Liver (tissue), 9 donors: ENCODE results near the gene CLK3. TPM values are rescaled to one million over a fixed set of nuclear protein-coding genes. Genes with fewer than 3 reads are reported as not detected.
"Not testable (repeated sequence)": the region's sequence is repeated elsewhere in the genome, so short reads cannot be mapped to it uniquely, and the experiment has no call there.

ENCODE experiments used
- DNase-seq: peaks from one replicate; pipeline ENCODE4 v3.0.0-alpha.2; 2017; ENCODE audit warnings: low spot score
- H3K27ac ChIP-seq, 2 donors: one replicate each; pipeline ENCODE4 v1.7.0; 2013; ENCODE audit warnings: inconsistent platforms in 2 of 2, low read length in 2 of 2, control low read depth in 1 of 2, low read depth in 1 of 2, mild to moderate bottlenecking in 1 of 2
- H3K27me3 ChIP-seq, 4 donors: one replicate each; pipeline versions ENCODE4 v1.6.1 to v1.7.0; 2013; ENCODE audit warnings: low read length in 3 of 4, inconsistent platforms in 1 of 4, mild to moderate bottlenecking in 1 of 4, moderate library complexity in 1 of 4; ENCODE audit not compliant: control insufficient read depth in 4 of 4, insufficient read depth in 4 of 4
- H3K36me3 ChIP-seq, 4 donors: one replicate each; pipeline versions ENCODE4 v1.6.1 to v1.7.0; 2013; ENCODE audit warnings: low read length in 3 of 4, mild to moderate bottlenecking in 3 of 4, low read depth in 1 of 4, moderate library complexity in 1 of 4; ENCODE audit not compliant: control insufficient read depth in 4 of 4, insufficient read depth in 3 of 4
- H3K4me1 ChIP-seq, 4 donors: one replicate each; pipeline versions ENCODE4 v1.6.1 to v1.7.0; 2013; ENCODE audit warnings: low read length in 3 of 4, mild to moderate bottlenecking in 3 of 4, moderate library complexity in 1 of 4; ENCODE audit not compliant: control insufficient read depth in 4 of 4, insufficient read depth in 4 of 4
- H3K4me3 ChIP-seq, 3 donors: one replicate each; pipeline versions ENCODE4 v1.6.1 to v1.7.0; 2013; ENCODE audit warnings: low read length in 3 of 3, control low read depth in 1 of 3, low read depth in 1 of 3, mild to moderate bottlenecking in 1 of 3
- H3K9ac ChIP-seq, 2 donors: one replicate each; pipeline ENCODE4 v1.7.0; 2013; ENCODE audit warnings: low read length in 2 of 2, mild to moderate bottlenecking in 2 of 2, moderate library complexity in 2 of 2, control low read depth in 1 of 2, low read depth in 1 of 2
- H3K9me3 ChIP-seq, 4 donors: one replicate each; pipeline versions ENCODE4 v1.6.1 to v1.7.0; 2013; ENCODE audit warnings: low read length in 3 of 4; ENCODE audit not compliant: control insufficient read depth in 4 of 4
- ATF3 ChIP-seq: IDR thresholded peaks from 2 replicates; pipeline ENCODE4 v1.6.1; 2016; ENCODE audit warnings: antibody characterized with exemption
- CTCF ChIP-seq: fragments of 150-350 bp; IDR thresholded peaks from 2 replicates; pipeline ENCODE4 v1.5.1; 2017; ENCODE audit warnings: improper control_type of control experiment, low read depth, low read length; ENCODE audit not compliant: missing input control
- FOXA1 ChIP-seq: IDR thresholded peaks from 2 replicates; pipeline ENCODE4 v1.6.1; 2016; ENCODE audit warnings: antibody characterized with exemption
- FOXA2 ChIP-seq: IDR thresholded peaks from 2 replicates; pipeline ENCODE4 v1.6.1; 2016; ENCODE audit warnings: antibody characterized with exemption
- GABPA ChIP-seq, 2 donors: IDR thresholded peaks in 1 of 2; conservative IDR thresholded peaks in 1 of 2; 2 replicates each; pipeline ENCODE4 v1.6.1; 2016; ENCODE audit warnings: antibody characterized with exemption in 2 of 2, mild to moderate bottlenecking in 1 of 2, moderate library complexity in 1 of 2
- HNF4A ChIP-seq, 2 donors: conservative IDR thresholded peaks; 2 replicates each; pipeline ENCODE4 v1.6.1; 2016; ENCODE audit warnings: antibody characterized with exemption in 2 of 2, mild to moderate bottlenecking in 2 of 2
- HNF4G ChIP-seq: IDR thresholded peaks from 2 replicates; pipeline ENCODE4 v1.6.1; 2016; ENCODE audit warnings: antibody characterized with exemption
- JUND ChIP-seq, 2 donors: IDR thresholded peaks; 2 replicates each; pipeline ENCODE4 v1.6.1; 2016; ENCODE audit warnings: antibody characterized with exemption in 2 of 2
- MAX ChIP-seq: IDR thresholded peaks from 2 replicates; pipeline ENCODE4 v1.6.1; 2016; ENCODE audit warnings: antibody characterized with exemption
- NR2F2 ChIP-seq: IDR thresholded peaks from 2 replicates; pipeline ENCODE4 v1.6.1; 2016; ENCODE audit warnings: antibody characterized with exemption
- RAD21 ChIP-seq, 2 donors: IDR thresholded peaks; 2 replicates each; pipeline ENCODE4 v1.6.1; 2016; ENCODE audit warnings: antibody characterized with exemption in 2 of 2, mild to moderate bottlenecking in 2 of 2
- REST ChIP-seq: IDR thresholded peaks from 2 replicates; pipeline ENCODE4 v1.6.1; 2016; ENCODE audit warnings: antibody characterized with exemption, mild to moderate bottlenecking
- RXRA ChIP-seq, 2 donors: IDR thresholded peaks; 2 replicates each; pipeline ENCODE4 v1.6.1; 2017 to 2018; ENCODE audit warnings: antibody characterized with exemption in 2 of 2, mild to moderate bottlenecking in 1 of 2
- SP1 ChIP-seq: IDR thresholded peaks from 2 replicates; pipeline ENCODE4 v1.6.1; 2018; ENCODE audit warnings: antibody characterized with exemption, mild to moderate bottlenecking
- TAF1 ChIP-seq: conservative IDR thresholded peaks from 2 replicates; pipeline ENCODE4 v1.6.1; 2016; ENCODE audit warnings: antibody characterized with exemption, mild to moderate bottlenecking
- YY1 ChIP-seq: IDR thresholded peaks from 2 replicates; pipeline ENCODE4 v1.6.1; 2016; ENCODE audit warnings: antibody characterized with exemption, mild to moderate bottlenecking
- ZBTB33 ChIP-seq: IDR thresholded peaks from 2 replicates; pipeline ENCODE4 v1.6.1; 2016; ENCODE audit warnings: antibody characterized with exemption
- WGBS: extraction: QIAGEN DNeasy Blood & Tissue Kit; methylation state at CpG from one replicate; pipeline ENCODE4 v1.1.7; 2013; 5-methylcytosine and 5-hydroxymethylcytosine counted together
- polyA plus RNA-seq, 2 donors: library from polyadenylated mRNA; stranded (reverse) in 1 of 2; unstranded in 1 of 2; fragments of 200-250 nt in 1 of 2; fragments of >200 nt in 1 of 2; fragmentation: Nextera tagmentation in 1 of 2; extraction: Ambion mirVana in 1 of 2; gene quantifications; one replicate each; pipeline versions ENCODE4 v1.2.1 to v1.2.3, GENCODE V29; 2013 to 2015
- total RNA-seq, 2 donors: library from RNA; depleted of rRNA; stranded (reverse); fragments of >200 nt; gene quantifications; one replicate each; pipeline ENCODE4 v1.2.3, GENCODE V29; 2014
- donor health status: healthy.
- donor health status: healthy.
- donor health status: healthy.
- donor health status: healthy.
- donor health status: healthy.

The CLK3 gene
- total and polyA plus RNA-seq, 4 donors: 20.1 to 66.8 (median 28.4) TPM

- no peak overlapping the region for H3K4me3 ChIP-seq
- peaks cover 37 to 85% (median 66%) of the 10 kb centered on the region in 4 donors for H3K36me3 ChIP-seq
- TF ChIP-seq YY1 (no peak), TAF1 (no peak), SP1 (no peak), FOXA2 (no peak), RXRA (IDR thresholded peaks at IDR 0.05) (no peak), ZBTB33 (no peak), MAX (no peak), HNF4G (no peak), HNF4A (conservative IDR thresholded peaks at IDR 0.05) (no peak), ATF3 (no peak), REST (no peak), NR2F2 (no peak), FOXA1 (no peak), RAD21 (IDR thresholded peaks at IDR 0.05) (no peak), GABPA (IDR thresholded peaks at IDR 0.05 in 1 of 2, conservative IDR thresholded peaks at IDR 0.05 in 1 of 2) (no peak), CTCF (no peak), JUND (IDR thresholded peaks at IDR 0.05) (no peak)
- 74% methylated on average over 5 of the region's 5 CpGs for WGBS
- H3K27me3 ChIP-seq: no peaks in the 10 kb centered on the region
- H3K27ac ChIP-seq: no peak overlapping the region
- no peak for DNase-seq
- H3K9me3 ChIP-seq: no peaks in the 10 kb centered on the region
- no peak overlapping the region for H3K9ac ChIP-seq
- peaks cover 2 to 15% (median 7%) of the 10 kb centered on the region in 4 donors for H3K4me1 ChIP-seq
These were observed 13.3 kb downstream of the CLK3 start for GRCh38 chr15:74628949-74629348.

- not testable (repeated sequence) for H3K27me3 ChIP-seq, H3K27ac ChIP-seq, DNase-seq, H3K4me3 ChIP-seq, H3K9me3 ChIP-seq, H3K9ac ChIP-seq
- Histone ChIP-seq H3K36me3 (peaks cover 34 to 83% (median 63%) of the 10 kb centered on the region in 4 donors), H3K4me1 (peaks cover 2 to 15% (median 7%) of the 10 kb centered on the region in 4 donors)
- WGBS: 87% methylated on average over 9 of the region's 10 CpGs
These were observed 14.1 kb downstream of the CLK3 start for GRCh38 chr15:74629696-74630095.
